Lung (tissue), 12 donors: ENCODE results near the gene ROR1. TPM values are rescaled to one million over a fixed set of nuclear protein-coding genes. Genes with fewer than 3 reads are reported as not detected.

Experiments
- ATAC-seq: fragments of 200-7000 bp; cut with Tn5 transposase; one replicate; pipeline ENCODE4 v1.9.1; 2020; ENCODE audit warnings: moderate number of reproducible peaks; ENCODE audit not compliant: insufficient read depth, low FRiP score
- DNase-seq, 3 donors: peaks; one replicate each; pipeline ENCODE4 v3.0.0-alpha.2; 2013 to 2017
- H3K27ac ChIP-seq, 2 donors: one replicate each; pipeline ENCODE4 v1.5.1; 2013; ENCODE audit warnings: mild to moderate bottlenecking in 2 of 2, moderate library complexity in 2 of 2, control low read depth in 1 of 2, inconsistent platforms in 1 of 2, low read depth in 1 of 2, low read length in 1 of 2
- H3K27me3 ChIP-seq, 3 donors: one replicate each; pipeline ENCODE4 v1.5.1; 2013; ENCODE audit warnings: low read length in 2 of 3; ENCODE audit not compliant: control insufficient read depth in 3 of 3, insufficient read depth in 3 of 3
- H3K36me3 ChIP-seq, 4 donors: one replicate each; pipeline ENCODE4 v1.5.1; 2013; ENCODE audit warnings: low read length in 4 of 4, mild to moderate bottlenecking in 1 of 4, moderate library complexity in 1 of 4; ENCODE audit not compliant: control insufficient read depth in 4 of 4, insufficient read depth in 4 of 4
- H3K4me1 ChIP-seq, 5 donors: one replicate each; pipeline ENCODE4 v1.5.1; 2013; ENCODE audit warnings: low read length in 5 of 5, mild to moderate bottlenecking in 2 of 5, moderate library complexity in 1 of 5; ENCODE audit not compliant: control insufficient read depth in 5 of 5, insufficient read depth in 5 of 5
- H3K4me3 ChIP-seq: one replicate; pipeline ENCODE4 v1.5.1; 2013; ENCODE audit warnings: mild to moderate bottlenecking, control low read depth, moderate library complexity
- H3K9ac ChIP-seq, 2 donors: one replicate each; pipeline ENCODE4 v1.5.1; 2013; ENCODE audit warnings: low read length in 2 of 2, control low read depth in 1 of 2; ENCODE audit not compliant: insufficient read depth in 1 of 2
- H3K9me3 ChIP-seq, 4 donors: one replicate each; pipeline ENCODE4 v1.5.1; 2013; ENCODE audit warnings: low read length in 3 of 4, mild to moderate bottlenecking in 1 of 4, moderate library complexity in 1 of 4; ENCODE audit not compliant: control insufficient read depth in 4 of 4, insufficient read depth in 3 of 4
- WGBS, 2 donors: extraction: QIAGEN DNeasy Blood & Tissue Kit; methylation state at CpG; one replicate each; pipeline ENCODE4 v1.1.7; 2013; 5-methylcytosine and 5-hydroxymethylcytosine counted together
- polyA plus RNA-seq, 2 donors: library from polyadenylated mRNA; stranded (reverse); fragments of 200-250 nt; gene quantifications; one replicate each; pipeline ENCODE4 v1.2.1, GENCODE V29; 2013
- total RNA-seq, 2 donors: library from RNA; depleted of rRNA in 1 of 2; stranded (reverse); fragments of >200 nt in 1 of 2; gene quantifications; one replicate each; pipeline ENCODE4 v1.2.1, GENCODE V29; 2014 to 2021
- TF ChIP-seq, protein P1 (sequence below): IDR thresholded peaks from 2 replicates; pipeline ENCODE4 v1.5.1; 2012; ENCODE audit warnings: mild to moderate bottlenecking; ENCODE audit errors: control extremely low read depth, extremely low read depth
- donor health status: control.
- donor health status: control.
- donor health status: Bipolar disorder and iron deficiency.
- donor health status: healthy.
- donor health status: DM: yes; HTN: yes; CAD: no.

ROR1 gene
- total and polyA plus RNA-seq, 4 donors: 2.9 to 47.0 (median 14.0) TPM

- no peak within 1 kb of the TSS for H3K4me3 ChIP-seq
- ATAC-seq (no peak), DNase-seq (no peak)
- H3K9me3 ChIP-seq: no peaks in the 10 kb centered on the region
- no peak within 1 kb of the TSS for H3K27ac ChIP-seq
- no peaks in the 10 kb centered on the region for H3K27me3 ChIP-seq
- TF ChIP-seq, protein P1, sequence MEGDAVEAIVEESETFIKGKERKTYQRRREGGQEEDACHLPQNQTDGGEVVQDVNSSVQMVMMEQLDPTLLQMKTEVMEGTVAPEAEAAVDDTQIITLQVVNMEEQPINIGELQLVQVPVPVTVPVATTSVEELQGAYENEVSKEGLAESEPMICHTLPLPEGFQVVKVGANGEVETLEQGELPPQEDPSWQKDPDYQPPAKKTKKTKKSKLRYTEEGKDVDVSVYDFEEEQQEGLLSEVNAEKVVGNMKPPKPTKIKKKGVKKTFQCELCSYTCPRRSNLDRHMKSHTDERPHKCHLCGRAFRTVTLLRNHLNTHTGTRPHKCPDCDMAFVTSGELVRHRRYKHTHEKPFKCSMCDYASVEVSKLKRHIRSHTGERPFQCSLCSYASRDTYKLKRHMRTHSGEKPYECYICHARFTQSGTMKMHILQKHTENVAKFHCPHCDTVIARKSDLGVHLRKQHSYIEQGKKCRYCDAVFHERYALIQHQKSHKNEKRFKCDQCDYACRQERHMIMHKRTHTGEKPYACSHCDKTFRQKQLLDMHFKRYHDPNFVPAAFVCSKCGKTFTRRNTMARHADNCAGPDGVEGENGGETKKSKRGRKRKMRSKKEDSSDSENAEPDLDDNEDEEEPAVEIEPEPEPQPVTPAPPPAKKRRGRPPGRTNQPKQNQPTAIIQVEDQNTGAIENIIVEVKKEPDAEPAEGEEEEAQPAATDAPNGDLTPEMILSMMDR: no peak
- no peak within 1 kb of the TSS for H3K9ac ChIP-seq
- no peaks in the 10 kb centered on the region for H3K36me3 ChIP-seq
- WGBS, 2 donors: 95 to 98% methylated on average over 23 of the region's 23 CpGs
- no peaks in the 10 kb centered on the region for H3K4me1 ChIP-seq
Measured at GRCh38 chr1:64203420-64203819, 429.6 kb downstream of the ROR1 start, which contains the start of gene UBE2U. UBE2U (plus strand) TSS chr1:64203623; CDS start chr1:64204051, 428 bp downstream.

- Histone ChIP-seq H3K4me1 (no peaks in the 10 kb centered on the region), H3K9ac (no peak overlapping the region), H3K9me3 (no peaks in the 10 kb centered on the region), H3K27ac (no peak overlapping the region), H3K27me3 (no peaks in the 10 kb centered on the region), H3K36me3 (no peaks in the 10 kb centered on the region), H3K4me3 (no peak overlapping the region)
- ATAC-seq: no peak
- DNase-seq: no peak
- TF ChIP-seq, protein P1: no peak
- 81 to 86% methylated on average over 2 of the region's 2 CpGs for WGBS, 2 donors
Measured at GRCh38 chr1:64209221-64209620, 435.4 kb downstream of the ROR1 start.

DNA sequence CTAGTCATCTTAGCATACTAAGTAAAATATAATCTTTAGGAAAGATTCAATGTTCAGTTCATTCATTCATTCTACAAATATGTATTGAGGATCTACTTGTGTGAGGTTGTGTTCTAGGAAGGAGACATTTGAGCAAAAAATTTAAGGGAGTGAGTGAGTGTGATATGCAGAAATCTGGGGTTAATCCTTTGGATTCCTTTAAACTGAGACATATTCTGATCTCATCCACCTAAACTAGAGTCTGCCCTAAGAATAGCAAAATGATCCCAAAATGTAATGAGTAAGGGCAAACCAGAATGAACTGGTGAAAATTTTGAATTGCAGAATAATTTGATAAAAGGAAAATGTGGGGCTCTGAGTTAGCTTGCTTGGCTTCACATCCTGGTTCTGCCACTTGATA lies 438.2 kb downstream of the ROR1 start:
- DNase-seq (no peak), ATAC-seq (no peak)
- no peaks in the 10 kb centered on the region for H3K9me3 ChIP-seq
- H3K27ac ChIP-seq: no peak overlapping the region
- TF ChIP-seq, protein P1: no peak
- no peaks in the 10 kb centered on the region for H3K27me3 ChIP-seq
- H3K36me3 ChIP-seq: no peaks in the 10 kb centered on the region
- H3K4me3 ChIP-seq: no peak overlapping the region
- H3K9ac ChIP-seq: no peak overlapping the region
- H3K4me1 ChIP-seq: no peaks in the 10 kb centered on the region

- no peak for DNase-seq
- H3K9ac ChIP-seq: no peak overlapping the region
- no peaks in the 10 kb centered on the region for H3K27me3 ChIP-seq
- no peak for ATAC-seq
- TF ChIP-seq, protein P1: no peak
- H3K36me3 ChIP-seq: no peaks in the 10 kb centered on the region
- H3K4me3 ChIP-seq: no peak overlapping the region
- no peaks in the 10 kb centered on the region for H3K4me1 ChIP-seq
- no peaks in the 10 kb centered on the region for H3K9me3 ChIP-seq
- H3K27ac ChIP-seq: no peak overlapping the region
- WGBS, 2 donors: 86 to 97% methylated on average over 3 of the region's 3 CpGs
Measured at GRCh38 chr1:64215576-64215975, 441.8 kb downstream of the ROR1 start.
